Left ventricle myocardium inferior (tissue), 1 donor: ENCODE data around the gene EXTL1. TPM values are rescaled to one million over a fixed set of nuclear protein-coding genes. Genes with fewer than 3 reads are reported as not detected.

Experiments used
- DNase-seq: peaks from one replicate; pipeline ENCODE4 v3.0.0-alpha.2; 2020
- H3K27ac ChIP-seq: fragments of 200-600 bp; replicated peaks from 2 replicates; pipeline ENCODE4 v1.8.0; 2021
- H3K27me3 ChIP-seq: fragments of 200-600 bp; 2 replicates; pipeline ENCODE4 v1.8.0; 2021; ENCODE audit warnings: low read depth
- H3K36me3 ChIP-seq: fragments of 200-600 bp; 2 replicates; pipeline ENCODE4 v1.8.0; 2021
- H3K4me1 ChIP-seq: fragments of 200-600 bp; 2 replicates; pipeline ENCODE4 v1.8.0; 2021
- H3K4me3 ChIP-seq: fragments of 200-600 bp; 2 replicates; pipeline ENCODE4 v1.8.0; 2021; ENCODE audit warnings: mild to moderate bottlenecking, moderate library complexity
- H3K9me3 ChIP-seq: fragments of 200-600 bp; replicated peaks from 2 replicates; pipeline ENCODE4 v1.8.0; 2021
- CTCF ChIP-seq: fragments of 200-600 bp; IDR thresholded peaks from 2 replicates; pipeline ENCODE4 v1.8.0; 2021; ENCODE audit warnings: antibody characterized with exemption, mild to moderate bottlenecking, borderline replicate concordance
- intact Hi-C: fragments of 100-400 bp; cut with micrococcal nuclease; formaldehyde crosslinking; loops from one replicate; pipeline ENCODE4 v1.11.0; 2022
- total RNA-seq: library from RNA; stranded (reverse); fragmentation: NEBNext Ultra II Directional; extraction: Animal tissue kit (Norgen Biotek cat#: 25700); gene quantifications from one replicate; pipeline ENCODE4 v1.2.1, GENCODE V29; 2021
- donor health status: DM: no; HTN: yes; CAD: no; lungs with severe emphysema.

EXTL1 gene
- total RNA-seq, 1 donor from 2014 or later, result 11.3 TPM

DNA sequence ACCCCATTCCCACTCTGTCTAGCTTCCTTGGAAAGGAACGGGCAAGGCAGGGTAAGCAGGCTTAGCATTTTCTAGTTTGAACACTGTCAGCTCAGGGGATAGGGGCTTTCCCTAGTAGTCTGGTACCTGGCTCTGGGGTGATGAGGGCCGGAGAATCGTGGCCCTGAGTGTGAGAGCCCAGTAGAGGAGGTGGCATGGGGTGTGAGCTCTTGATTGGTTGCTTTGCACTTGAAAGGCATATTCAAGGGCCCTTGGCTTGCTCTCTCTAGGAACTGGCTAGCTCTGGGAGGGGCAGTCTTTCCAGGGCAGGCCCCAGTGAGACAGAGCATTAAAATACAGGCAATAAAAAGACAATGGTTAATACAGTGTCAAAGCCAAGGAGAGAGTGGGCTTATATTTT is 10.8 kb upstream of the EXTL1 start:
- intact Hi-C loops, result no loop called here
- no peak overlapping the region for H3K4me3 ChIP-seq
- no peaks in the 10 kb centered on the region for H3K9me3 ChIP-seq
- H3K27ac ChIP-seq, result no peak overlapping the region
- no peak for TF ChIP-seq CTCF
- DNase-seq, result no peak
- no peaks in the 10 kb centered on the region for H3K27me3 ChIP-seq
- H3K4me1 ChIP-seq, result peaks cover 7% of the 10 kb centered on the region
- no peaks in the 10 kb centered on the region for H3K36me3 ChIP-seq

- no peaks in the 10 kb centered on the region for H3K36me3 ChIP-seq
These were observed 8.7 kb upstream of the EXTL1 start for GRCh38 chr1:26012864-26013263.

GRCh38 chr1:26014179-26014578 is 7.4 kb upstream of the EXTL1 start:
- Histone ChIP-seq H3K9me3 (no peaks in the 10 kb centered on the region), H3K4me1 (peaks cover 39% of the 10 kb centered on the region), H3K27me3 (no peaks in the 10 kb centered on the region), H3K27ac (no peak overlapping the region), H3K4me3 (no peak overlapping the region), H3K36me3 (no peaks in the 10 kb centered on the region)
- DNase-seq, result no peak
- intact Hi-C loops, result no loop called here
- no peak for TF ChIP-seq CTCF

More at GRCh38 chr1:26012864-26013263, 8.7 kb upstream of the EXTL1 start:
- H3K9me3 ChIP-seq, result no peaks in the 10 kb centered on the region
- TF ChIP-seq CTCF, result no peak
- intact Hi-C loops, result no loop called here
- peaks cover 27% of the 10 kb centered on the region for H3K4me1 ChIP-seq
- no peak for DNase-seq
- no peak overlapping the region for H3K4me3 ChIP-seq
- no peak overlapping the region for H3K27ac ChIP-seq
- no peaks in the 10 kb centered on the region for H3K27me3 ChIP-seq

DNA sequence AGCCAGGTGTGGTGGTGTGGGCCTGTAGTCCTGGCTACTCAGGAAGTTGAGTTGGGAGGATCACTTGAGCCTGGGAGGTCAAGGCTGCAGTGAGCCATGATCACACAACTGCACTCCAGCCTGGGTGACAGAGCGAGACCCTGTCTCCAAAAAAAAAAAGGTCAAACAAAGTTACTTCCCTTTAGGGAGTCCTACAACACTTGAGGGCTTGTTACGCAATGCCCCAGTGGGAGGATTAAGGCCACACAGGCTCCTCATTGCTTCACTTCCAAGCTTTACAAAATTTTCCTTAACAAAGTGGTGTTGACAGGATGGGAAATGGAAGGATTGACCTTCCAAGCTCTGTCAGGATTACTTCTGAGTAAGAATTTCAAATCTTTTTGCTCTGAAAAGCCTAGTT is 6.2 kb upstream of the EXTL1 start:
- Histone ChIP-seq H3K9me3 (no peaks in the 10 kb centered on the region), H3K4me3 (no peak overlapping the region), H3K4me1 (peaks cover 50% of the 10 kb centered on the region), H3K27me3 (no peaks in the 10 kb centered on the region), H3K27ac (no peak overlapping the region), H3K36me3 (no peaks in the 10 kb centered on the region)
- TF ChIP-seq CTCF, result no peak
- DNase-seq, result no peak
- intact Hi-C loops, result no loop called here

DNA sequence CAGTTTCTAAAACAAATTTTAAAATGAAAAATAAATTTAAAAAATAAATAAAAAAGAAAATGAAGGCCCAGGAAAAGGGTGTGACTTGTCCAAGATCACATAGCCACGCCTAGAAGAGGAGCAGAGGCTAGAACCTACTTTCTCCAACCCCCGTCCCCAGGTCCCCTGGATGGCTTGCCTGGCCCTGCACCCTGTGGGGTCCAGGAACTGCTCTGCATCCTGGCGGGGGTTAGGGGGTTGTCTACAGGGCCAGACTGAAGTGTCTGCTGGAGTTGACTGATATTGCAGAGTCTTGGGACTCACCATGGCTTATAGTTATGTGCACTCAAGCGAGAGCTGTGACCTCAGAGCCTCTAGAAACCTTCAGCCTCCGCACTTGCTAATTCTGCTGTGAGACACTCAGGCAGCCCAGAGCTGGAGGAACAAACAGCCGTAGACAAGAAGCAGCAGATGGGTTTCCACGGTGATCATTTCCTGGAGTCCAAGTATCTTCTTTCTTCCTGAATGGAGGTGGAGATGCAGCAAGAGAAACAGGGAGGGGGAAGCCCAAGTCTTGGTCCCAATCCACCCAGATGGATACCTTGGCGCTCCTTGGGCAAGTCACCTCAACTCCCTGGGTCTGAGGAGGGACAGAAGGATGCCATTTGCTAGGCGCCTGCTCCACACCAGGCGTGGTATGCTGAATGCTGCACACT is 5.2 kb upstream of the EXTL1 start:
- Histone ChIP-seq H3K36me3 (no peaks in the 10 kb centered on the region), H3K4me1 (peaks cover 60% of the 10 kb centered on the region), H3K27ac (peak overlapping the region; percentile 94), H3K9me3 (no peaks in the 10 kb centered on the region), H3K27me3 (no peaks in the 10 kb centered on the region), H3K4me3 (no peak overlapping the region)
- no peak for DNase-seq
- intact Hi-C loops, result no loop called here
- TF ChIP-seq CTCF, result no peak
